Skeletal muscle satellite cell (primary cell): ENCODE data around the gene FGFBP1.
A peak's percentile ranks its signal among the peaks of the same experiment; 100 is the strongest.
"Not testable (repeated sequence)": the region's sequence is repeated elsewhere in the genome, so short reads cannot be mapped to it uniquely, and the experiment has no call there.

ENCODE experiments used
- H3K27me3 ChIP-seq: 2 replicates; pipeline ENCODE4 v1.7.0; 2013; ENCODE audit warnings: low read length; ENCODE audit not compliant: control insufficient read depth, insufficient read depth
- H3K36me3 ChIP-seq: 2 replicates; pipeline ENCODE4 v1.7.0; 2013; ENCODE audit warnings: mild to moderate bottlenecking, control low read depth, low read length; ENCODE audit not compliant: insufficient read depth
- H3K4me1 ChIP-seq: 2 replicates; pipeline ENCODE4 v1.7.0; 2013; ENCODE audit warnings: low read length; ENCODE audit not compliant: control insufficient read depth, insufficient read depth
- H3K4me2 ChIP-seq: 2 replicates; pipeline ENCODE4 v1.7.0; 2013; ENCODE audit warnings: mild to moderate bottlenecking, low read length
- H3K4me3 ChIP-seq: 2 replicates; pipeline ENCODE4 v1.7.0; 2013; ENCODE audit warnings: low read length
- H3K9ac ChIP-seq: 2 replicates; pipeline ENCODE4 v1.7.0; 2013; ENCODE audit warnings: mild to moderate bottlenecking, low read depth, low read length, moderate library complexity
- H3K9me3 ChIP-seq: replicated peaks from 2 replicates; pipeline ENCODE4 v1.7.0; 2013; ENCODE audit warnings: mild to moderate bottlenecking, control low read depth, low read length

FGFBP1 gene

GRCh38 chr4:15920723-15921591 is 17.6 kb downstream of the FGFBP1 start:
- Histone ChIP-seq H3K4me2 (peak overlapping the region; percentile 53), H3K9me3 (no peaks in the 10 kb centered on the region), H3K4me3 (peak overlapping the region; percentile 25), H3K9ac (peak overlapping the region; percentile 24), H3K4me1 (peaks cover 18% of the 10 kb centered on the region), H3K27me3 (no peaks in the 10 kb centered on the region), H3K36me3 (no peaks in the 10 kb centered on the region)

DNA sequence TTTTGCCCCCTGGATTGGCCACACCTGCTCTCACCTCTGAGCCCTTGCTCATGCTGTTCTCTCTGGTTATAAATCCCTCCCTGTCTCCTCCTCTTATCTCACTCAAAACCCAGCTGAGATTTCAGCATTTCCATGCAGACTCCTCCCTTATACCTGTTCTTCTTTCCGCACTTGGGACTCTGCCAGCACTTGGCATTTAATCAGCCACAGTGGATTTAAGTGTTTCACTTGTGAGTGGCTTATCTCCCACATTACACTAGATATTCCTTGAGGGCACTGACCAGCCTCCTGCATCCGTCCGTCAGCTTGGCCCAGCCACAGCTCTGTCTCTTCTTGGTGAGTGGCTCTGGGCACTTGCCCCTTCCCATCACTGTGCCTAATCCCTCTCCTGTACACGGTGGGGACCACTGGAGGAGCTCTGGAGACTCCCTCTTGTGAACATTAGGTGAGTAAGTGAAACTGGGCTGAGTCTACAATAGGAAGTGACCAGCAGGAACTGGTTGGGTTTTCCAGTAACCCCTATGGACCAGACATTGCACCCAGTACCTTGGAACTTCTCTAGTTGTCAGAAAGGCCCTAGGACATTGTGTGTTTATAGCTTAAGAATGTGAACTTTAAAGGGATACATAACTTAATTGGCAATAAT is 19.9 kb downstream of the FGFBP1 start:
- Histone ChIP-seq H3K27me3 (no peaks in the 10 kb centered on the region), H3K4me1 (peaks cover 24% of the 10 kb centered on the region), H3K36me3 (no peaks in the 10 kb centered on the region), H3K4me3 (no peak overlapping the region), H3K9me3 (no peaks in the 10 kb centered on the region), H3K4me2 (no peak overlapping the region), H3K9ac (no peak overlapping the region)

DNA sequence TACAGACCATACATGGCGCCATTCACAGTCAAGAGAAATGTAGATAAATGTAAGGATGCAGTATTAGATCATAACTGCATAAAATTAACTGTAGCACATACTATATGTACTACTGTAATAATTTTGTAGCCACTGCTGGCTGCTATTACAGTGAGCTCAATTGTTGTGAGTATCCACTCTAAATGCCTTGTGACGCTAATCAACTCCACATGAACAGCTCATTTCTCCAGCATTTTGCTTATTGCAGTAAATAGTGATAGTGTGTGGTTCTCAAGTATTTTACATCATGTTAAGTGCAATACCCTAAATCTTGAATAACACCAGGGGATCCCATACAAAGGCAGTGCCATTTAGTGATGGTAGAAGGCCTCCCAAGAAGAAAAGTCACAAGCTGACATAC is 21.2 kb downstream of the FGFBP1 start:
- H3K9me3 ChIP-seq = no peaks in the 10 kb centered on the region
- H3K27me3 ChIP-seq = no peaks in the 10 kb centered on the region
- no peak overlapping the region for H3K4me3 ChIP-seq
- peaks cover 33% of the 10 kb centered on the region for H3K4me1 ChIP-seq
- H3K4me2 ChIP-seq = no peak overlapping the region
- no peak overlapping the region for H3K9ac ChIP-seq
- no peaks in the 10 kb centered on the region for H3K36me3 ChIP-seq

DNA sequence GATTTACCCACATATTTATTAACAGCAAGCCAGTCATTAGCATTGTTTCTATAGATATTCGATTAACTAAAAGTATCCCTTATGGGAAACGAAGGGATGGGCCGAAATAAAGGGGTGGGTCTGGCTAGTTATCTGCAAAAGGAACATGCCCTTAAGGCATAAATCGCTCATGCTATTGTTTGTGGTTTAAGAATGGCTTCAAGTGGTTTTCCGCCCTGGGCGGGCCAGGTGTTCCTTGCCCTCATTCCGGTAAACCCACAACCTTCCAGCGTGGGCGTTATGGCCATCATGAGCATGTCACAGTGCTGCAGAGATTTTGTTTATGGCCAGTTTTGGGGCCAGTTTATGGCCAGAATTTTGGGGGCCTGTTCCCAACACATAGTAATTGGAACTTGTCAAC is 22.2 kb downstream of the FGFBP1 start:
- H3K4me1 ChIP-seq = peaks cover 28% of the 10 kb centered on the region
- H3K27me3 ChIP-seq, H3K9me3 ChIP-seq, H3K4me2 ChIP-seq, H3K4me3 ChIP-seq, H3K36me3 ChIP-seq, H3K9ac ChIP-seq: not testable (repeated sequence)

- Histone ChIP-seq H3K9me3 (no peaks in the 10 kb centered on the region), H3K4me1 (peaks cover 15% of the 10 kb centered on the region), H3K27me3 (no peaks in the 10 kb centered on the region), H3K36me3 (no peaks in the 10 kb centered on the region), H3K4me3 (no peak overlapping the region), H3K9ac (no peak overlapping the region), H3K4me2 (no peak overlapping the region)
Observed at GRCh38 chr4:15914736-15915135, 23.8 kb downstream of the FGFBP1 start.

DNA sequence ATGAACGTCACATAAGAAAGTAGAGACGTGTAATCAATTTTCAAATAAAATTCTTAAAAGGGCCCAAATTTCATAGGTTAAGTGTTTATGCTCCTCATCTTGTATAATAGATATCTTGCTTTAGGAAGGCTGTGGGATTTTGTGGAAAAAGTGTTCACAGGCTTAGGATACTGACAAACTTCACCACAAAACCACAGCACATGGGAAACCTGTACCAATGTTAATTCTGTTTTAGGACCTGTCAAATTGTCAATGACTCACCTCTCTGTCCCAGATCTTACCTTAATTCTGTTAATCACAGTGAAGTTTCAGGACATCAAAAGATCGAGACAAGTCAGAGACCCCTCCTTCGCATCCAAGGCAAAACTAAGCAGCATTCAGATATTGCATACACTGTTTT is 24.2 kb downstream of the FGFBP1 start:
- H3K9ac ChIP-seq = no peak overlapping the region
- H3K4me1 ChIP-seq = peaks cover 15% of the 10 kb centered on the region

DNA sequence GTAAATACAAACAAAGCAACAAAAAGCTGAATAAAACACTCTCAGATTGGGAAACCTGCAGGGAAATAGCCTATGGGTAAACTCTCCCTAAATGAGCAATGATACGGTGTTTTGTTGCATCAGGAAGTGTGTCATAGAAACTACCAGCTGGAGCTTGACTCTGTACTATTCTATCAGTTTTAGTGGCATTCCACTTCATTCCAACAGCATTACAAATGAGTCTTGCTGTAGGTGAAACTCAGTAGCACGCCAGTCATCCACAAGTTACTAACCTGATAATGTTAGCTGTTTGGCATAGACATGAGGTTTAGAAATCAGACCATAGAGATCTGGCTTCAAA is 24.9 kb downstream of the FGFBP1 start:
- no peaks in the 10 kb centered on the region for H3K36me3 ChIP-seq
- H3K27me3 ChIP-seq = no peaks in the 10 kb centered on the region
- H3K4me1 ChIP-seq = peaks cover 15% of the 10 kb centered on the region
- peak overlapping the region; percentile 35 for H3K4me2 ChIP-seq
- H3K9ac ChIP-seq = no peak overlapping the region
- H3K4me3 ChIP-seq = no peak overlapping the region
- no peaks in the 10 kb centered on the region for H3K9me3 ChIP-seq

More for the DNA sequence above, 24.2 kb downstream of the FGFBP1 start:
- H3K9me3 ChIP-seq = no peaks in the 10 kb centered on the region
- H3K36me3 ChIP-seq = no peaks in the 10 kb centered on the region
- H3K4me3 ChIP-seq = no peak overlapping the region
- H3K27me3 ChIP-seq = no peaks in the 10 kb centered on the region
- H3K4me2 ChIP-seq = no peak overlapping the region

DNA sequence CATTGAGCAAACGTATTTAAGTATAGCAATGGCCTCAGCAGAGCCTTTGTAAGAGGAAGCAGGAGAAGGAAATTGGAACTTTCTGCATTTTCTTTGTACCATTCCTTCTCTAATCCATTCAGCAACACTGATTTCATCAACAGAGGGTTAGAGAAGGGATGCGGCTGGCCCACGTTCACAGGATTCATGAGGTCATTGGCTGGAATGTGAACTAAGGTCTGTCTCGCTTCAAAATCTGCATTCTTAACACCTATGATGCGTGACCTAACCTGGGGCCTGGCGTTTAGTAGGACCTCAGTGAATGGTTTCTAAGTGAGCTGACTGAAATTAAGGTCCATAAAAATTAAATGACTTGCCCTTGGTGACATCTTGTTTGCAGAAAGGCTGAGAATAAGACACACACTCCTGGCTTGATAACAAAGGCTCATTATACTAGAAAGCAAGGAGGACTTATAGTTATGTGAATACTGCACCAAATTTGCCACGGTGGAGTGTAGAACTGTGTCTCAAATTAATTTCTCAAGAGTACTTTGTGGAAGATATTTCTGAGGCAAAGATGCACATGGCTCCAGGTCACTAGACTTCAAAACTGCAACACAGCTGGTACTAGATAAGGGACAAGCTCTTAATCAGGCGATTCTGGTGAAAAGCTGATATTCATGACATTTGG is 25.4 kb downstream of the FGFBP1 start:
- no peaks in the 10 kb centered on the region for H3K9me3 ChIP-seq
- no peaks in the 10 kb centered on the region for H3K27me3 ChIP-seq
- no peak overlapping the region for H3K4me3 ChIP-seq
- H3K36me3 ChIP-seq = no peaks in the 10 kb centered on the region
- no peak overlapping the region for H3K9ac ChIP-seq
- H3K4me1 ChIP-seq = peaks cover 15% of the 10 kb centered on the region
- peak overlapping the region; percentile 35 for H3K4me2 ChIP-seq

DNA sequence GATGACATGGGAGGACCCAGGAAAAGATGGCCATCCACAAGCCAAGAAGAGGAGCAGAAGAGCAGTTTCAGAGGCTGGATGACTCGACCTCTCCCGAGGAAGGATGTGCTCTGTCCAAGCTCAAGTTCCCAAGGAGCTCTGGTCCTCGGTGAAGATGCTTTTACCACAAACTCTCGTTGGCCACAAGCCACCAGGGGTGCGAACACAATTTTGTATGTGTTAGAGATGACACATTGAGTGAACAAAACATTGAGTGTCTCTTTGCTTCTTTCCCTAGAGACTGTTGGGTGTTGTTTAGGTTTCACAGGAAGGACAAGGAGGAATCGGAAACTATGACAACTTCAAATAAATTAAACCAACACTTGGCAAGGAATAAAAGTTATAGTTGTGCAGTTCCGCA is 26.3 kb downstream of the FGFBP1 start:
- Histone ChIP-seq H3K4me1 (peaks cover 15% of the 10 kb centered on the region), H3K4me3 (no peak overlapping the region), H3K9ac (no peak overlapping the region), H3K36me3 (no peaks in the 10 kb centered on the region), H3K27me3 (no peaks in the 10 kb centered on the region), H3K9me3 (no peaks in the 10 kb centered on the region), H3K4me2 (no peak overlapping the region)

GRCh38 chr4:15910155-15910940 is 28.2 kb downstream of the FGFBP1 start:
- Histone ChIP-seq H3K4me2 (no peak overlapping the region), H3K9me3 (no peaks in the 10 kb centered on the region), H3K36me3 (no peaks in the 10 kb centered on the region), H3K27me3 (peaks cover under 1% of the 10 kb centered on the region), H3K4me1 (peaks cover 15% of the 10 kb centered on the region), H3K4me3 (no peak overlapping the region), H3K9ac (no peak overlapping the region)

GRCh38 chr4:15907430-15907829 is 31.1 kb downstream of the FGFBP1 start:
- Histone ChIP-seq H3K27me3 (peaks cover 21% of the 10 kb centered on the region), H3K4me2 (no peak overlapping the region), H3K9me3 (no peaks in the 10 kb centered on the region), H3K4me1 (no peaks in the 10 kb centered on the region), H3K9ac (no peak overlapping the region), H3K36me3 (no peaks in the 10 kb centered on the region), H3K4me3 (no peak overlapping the region)
